ENCODE results near the gene ALOX15B.

DNA sequence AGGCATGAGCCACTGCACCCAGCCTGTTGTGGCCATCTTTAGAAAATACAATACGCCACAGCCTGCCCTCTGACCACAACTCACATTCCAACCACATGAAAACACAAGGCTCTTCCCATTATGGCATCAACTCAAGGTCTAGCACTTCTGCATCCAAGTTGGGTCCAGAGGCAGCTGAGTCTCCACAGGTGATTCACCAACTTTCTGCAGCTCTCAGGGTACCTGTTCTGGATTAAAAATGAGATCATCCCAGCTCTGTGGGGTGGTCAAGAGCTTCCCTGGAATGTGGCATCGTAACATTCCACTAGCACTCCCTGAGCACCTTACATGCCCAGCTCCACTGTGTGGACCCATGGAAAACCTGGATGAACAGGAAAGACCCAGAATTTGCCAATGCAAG, 46.3 kb upstream of the ALOX15B start:
- TF ChIP-seq, protein P1, sequence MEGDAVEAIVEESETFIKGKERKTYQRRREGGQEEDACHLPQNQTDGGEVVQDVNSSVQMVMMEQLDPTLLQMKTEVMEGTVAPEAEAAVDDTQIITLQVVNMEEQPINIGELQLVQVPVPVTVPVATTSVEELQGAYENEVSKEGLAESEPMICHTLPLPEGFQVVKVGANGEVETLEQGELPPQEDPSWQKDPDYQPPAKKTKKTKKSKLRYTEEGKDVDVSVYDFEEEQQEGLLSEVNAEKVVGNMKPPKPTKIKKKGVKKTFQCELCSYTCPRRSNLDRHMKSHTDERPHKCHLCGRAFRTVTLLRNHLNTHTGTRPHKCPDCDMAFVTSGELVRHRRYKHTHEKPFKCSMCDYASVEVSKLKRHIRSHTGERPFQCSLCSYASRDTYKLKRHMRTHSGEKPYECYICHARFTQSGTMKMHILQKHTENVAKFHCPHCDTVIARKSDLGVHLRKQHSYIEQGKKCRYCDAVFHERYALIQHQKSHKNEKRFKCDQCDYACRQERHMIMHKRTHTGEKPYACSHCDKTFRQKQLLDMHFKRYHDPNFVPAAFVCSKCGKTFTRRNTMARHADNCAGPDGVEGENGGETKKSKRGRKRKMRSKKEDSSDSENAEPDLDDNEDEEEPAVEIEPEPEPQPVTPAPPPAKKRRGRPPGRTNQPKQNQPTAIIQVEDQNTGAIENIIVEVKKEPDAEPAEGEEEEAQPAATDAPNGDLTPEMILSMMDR (IDR thresholded peaks at IDR 0.05) = no peak
- no peak for TF ChIP-seq POLR2A (IDR thresholded peaks at IDR 0.05)
